NB4 (cell line): ENCODE measurements around the gene TMED1.

Experiments
- CTCF ChIP-seq: IDR thresholded peaks from one replicate; pipeline ENCODE4 v1.5.1; 2012; ENCODE audit warnings: low read depth, low read length
- MAX ChIP-seq: IDR thresholded peaks from 2 replicates; pipeline ENCODE4 v1.6.1; 2011; ENCODE audit warnings: low read depth, low read length

- no peak for TF ChIP-seq MAX
- no peak for TF ChIP-seq CTCF
Measured at GRCh38 chr19:10800488-10800887, 35.5 kb downstream of the TMED1 start.
